Inflammatory macrophage treated with lipopolysaccharide for 1 hour (primary cell): ENCODE data around the gene SMIM8.

Experiments used
- DNase-seq, 2 donors: peaks; one replicate each; pipeline ENCODE4 v3.0.0-alpha.2; 2020 to 2022

Gene SMIM8

DNA sequence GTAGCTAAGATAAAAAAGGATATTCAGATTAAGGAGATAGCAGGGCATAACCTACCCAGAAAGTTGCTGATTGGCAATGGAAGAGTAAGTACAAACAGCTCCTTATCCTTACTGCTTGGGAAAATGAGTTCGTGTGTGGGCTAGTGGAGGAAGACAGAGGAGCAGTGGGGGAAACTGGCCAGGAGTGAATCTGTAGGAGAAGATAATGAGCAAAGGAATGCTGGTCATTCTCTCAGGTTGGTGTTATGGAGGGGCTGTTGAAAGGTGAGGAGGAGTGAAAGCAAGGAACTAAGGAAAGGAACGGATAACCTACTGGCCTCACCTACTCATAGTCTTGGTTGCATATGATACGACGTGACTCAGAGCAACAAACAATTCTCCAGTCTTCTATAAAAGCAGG lies 14.0 kb downstream of the SMIM8 start:
- DNase-seq: no peak

DNA sequence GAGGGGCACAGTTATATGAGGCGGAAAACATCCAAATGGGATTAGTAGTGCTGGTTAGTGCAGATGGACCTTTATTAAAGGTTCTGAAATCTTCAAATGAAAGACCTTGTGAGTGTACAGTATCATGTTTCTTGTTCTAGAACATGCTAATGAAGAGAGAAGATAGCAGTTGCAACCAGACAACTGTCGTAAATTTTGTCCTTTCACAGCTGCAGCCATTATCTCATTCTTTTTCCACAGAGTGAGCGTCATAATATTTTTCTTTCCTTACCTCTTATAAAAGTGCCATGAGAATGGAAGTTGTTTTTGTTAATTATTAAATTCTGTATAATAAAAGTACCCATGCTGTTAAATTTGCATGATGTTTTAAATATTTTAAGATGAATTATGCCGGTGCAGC lies 17.8 kb downstream of the SMIM8 start:
- DNase-seq: no peak

DNA sequence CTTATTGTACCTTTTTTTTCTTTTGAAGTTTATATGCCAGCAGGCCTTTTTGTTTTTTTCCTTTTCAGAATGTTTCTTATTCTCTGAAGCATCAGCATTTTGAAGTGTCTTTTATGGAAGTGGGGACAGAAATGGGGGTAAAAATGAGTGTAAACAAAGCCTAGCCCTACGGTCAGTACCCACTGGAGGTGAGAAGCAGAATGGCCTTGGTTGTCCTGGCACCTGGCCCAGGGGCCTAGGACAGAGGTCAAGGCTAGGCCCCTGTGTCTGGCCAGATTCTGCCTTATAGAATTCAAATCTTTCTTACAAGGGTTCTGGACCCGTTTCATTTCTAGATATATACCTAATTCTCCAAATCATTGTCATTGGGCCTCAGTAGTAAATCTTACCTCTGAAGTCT lies 18.8 kb downstream of the SMIM8 start:
- DNase-seq: no peak

DNA sequence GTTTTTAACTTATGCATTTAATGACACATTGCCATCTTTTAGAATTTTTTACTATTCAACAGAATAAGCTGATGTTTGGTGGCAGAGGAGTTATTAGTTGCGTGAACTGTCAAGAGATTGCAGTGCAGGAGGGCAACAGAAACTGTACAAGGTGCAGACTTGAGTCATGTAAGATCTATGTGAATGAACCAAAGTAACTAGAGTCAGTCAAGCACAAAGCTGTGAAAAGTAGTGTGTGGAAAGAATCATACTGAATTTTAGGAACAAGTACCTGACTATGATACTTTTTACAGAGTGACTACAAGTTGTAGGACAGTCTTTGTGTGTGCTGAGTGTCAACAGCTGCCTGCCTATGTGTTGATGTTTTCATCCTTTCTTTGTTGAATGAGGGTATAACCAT lies 19.5 kb downstream of the SMIM8 start:
- DNase-seq: no peak

DNA sequence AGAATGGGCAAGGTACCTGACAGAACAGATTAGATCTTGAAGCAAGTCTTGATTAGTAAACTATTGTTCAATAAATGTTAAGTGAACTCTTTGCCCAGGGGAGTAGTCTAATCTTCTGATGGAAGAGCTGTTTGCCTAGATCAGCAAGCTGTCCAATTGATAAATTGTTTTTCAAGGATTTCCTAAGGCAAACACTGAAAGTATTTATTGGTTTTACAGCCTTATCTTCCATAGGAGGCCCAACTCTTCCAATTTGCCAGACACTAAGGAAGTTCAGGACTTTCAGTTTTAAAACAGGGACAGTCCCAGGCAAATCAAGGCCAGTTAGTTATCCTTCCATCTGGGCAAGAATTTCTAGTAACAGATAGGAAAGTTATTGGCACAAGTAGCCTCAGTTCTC lies 20.4 kb downstream of the SMIM8 start:
- no peak for DNase-seq

DNA sequence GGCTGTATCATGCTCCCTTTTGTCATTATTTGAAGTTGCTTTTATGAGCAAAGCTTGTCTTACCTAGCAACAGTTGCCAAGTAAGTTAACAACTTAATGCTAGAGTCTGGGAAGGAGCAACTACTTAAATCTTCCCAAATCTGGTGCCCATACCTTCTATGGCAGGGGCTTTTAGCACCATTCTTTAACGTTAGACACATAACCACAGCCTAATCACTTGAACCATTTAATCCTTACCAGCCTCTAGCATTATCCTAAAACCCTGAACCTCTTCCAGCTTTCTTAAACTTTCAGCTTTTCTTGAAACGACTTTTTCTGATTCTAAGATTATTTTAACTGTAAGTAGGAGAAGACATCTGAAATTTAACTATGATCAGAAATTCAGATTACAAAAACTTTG lies 22.3 kb downstream of the SMIM8 start, which contains the start of gene C6orf163:
C6orf163 (plus strand) TSS at position 83 of the 400 bp plus-strand sequence; CDS start at position 370, 287 bp downstream.
- DNase-seq: no peak

DNA sequence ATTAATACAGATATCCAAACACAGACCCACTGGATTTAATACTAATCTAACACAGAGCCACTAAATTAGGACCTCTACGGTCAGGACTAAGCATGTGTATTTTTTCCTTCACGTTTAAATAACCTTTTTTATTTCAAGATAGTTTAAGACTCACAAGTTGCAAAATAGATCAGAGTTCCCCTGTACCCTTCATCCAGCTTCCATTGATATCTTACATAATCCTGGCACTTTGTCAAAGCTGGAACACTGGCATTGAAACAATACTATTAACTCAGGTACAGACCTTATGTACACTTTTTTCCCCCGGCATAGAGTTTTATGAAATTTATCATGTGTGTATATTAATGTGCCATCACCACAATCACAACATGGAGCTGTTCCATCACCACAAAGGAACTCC lies 24.3 kb downstream of the SMIM8 start:
- DNase-seq: no peak

DNA sequence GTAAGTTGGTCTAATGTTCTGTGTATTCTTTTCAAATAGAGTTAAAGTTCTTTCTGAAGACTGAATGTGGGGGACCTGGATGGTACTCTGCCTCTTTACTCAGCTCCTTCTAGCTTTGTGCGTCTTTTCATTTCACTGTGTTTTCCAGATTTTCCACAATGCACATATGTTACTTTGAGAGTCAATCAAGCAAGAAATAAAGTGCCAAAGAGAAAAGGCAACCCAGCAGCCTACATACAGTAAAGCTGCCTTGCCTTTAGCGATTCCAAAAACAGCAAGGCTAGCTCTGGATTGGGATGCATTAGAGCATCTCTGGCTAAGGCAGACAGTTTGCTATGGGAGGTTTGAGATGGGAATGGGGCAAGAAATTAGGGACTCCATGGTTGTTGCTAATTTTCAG lies 27.5 kb downstream of the SMIM8 start:
- no peak for DNase-seq

DNA sequence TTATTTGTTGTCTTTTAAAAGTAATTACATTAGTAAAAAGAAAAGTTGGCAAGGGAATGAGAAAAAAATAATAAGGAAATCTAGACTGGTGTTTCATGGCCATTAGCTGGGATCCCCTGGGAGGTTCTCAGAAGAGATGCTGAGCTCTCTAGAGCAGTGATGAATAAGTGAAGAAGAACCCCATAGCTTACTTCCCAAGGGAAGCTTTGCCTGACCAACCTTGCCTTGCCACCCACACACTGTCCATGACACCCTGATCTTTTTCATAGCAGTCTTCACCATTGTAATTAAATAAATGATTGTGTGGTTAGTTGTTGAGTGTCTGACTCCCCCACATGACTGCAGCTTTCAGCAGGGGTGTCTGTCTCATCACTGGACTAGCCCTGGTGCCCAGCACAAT lies 28.1 kb downstream of the SMIM8 start:
- no peak for DNase-seq

DNA sequence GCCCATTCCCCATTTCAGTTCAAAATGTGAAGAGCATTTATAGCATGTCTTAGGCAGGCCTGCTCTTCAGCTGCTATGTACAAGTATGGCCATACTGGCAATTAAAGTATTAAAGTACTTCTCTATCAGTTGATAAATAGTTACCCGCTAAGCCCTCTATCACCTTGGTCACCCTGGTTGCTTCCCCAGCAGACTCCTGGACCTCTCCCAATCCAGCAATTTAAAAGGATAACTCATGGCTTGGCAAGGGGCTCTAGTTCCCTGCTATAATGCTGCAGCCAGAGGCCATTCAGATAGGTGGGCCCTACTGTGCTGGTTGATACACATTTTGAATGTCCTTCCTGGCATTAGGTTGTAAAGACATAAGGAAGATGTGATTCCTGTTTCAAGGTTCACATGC lies 29.2 kb downstream of the SMIM8 start:
- no peak for DNase-seq

DNA sequence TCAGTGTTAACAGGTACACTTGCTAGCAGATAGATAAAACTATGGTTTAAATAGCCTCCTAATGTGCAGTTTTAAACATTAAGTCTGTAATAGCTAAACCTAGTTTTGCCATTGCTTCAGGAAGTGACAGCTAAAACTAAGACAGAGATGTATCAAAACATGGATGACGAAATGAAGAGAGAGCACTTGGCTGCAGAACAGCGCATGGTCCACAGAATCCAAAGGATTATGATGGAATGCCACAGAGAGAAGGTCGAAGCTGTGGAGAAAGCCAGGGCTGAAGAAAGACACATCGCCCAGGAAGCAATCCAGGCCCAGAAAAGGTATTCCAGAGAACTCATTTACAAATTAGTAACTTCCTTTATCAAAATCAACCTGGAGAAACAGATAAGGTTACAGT lies 33.8 kb downstream of the SMIM8 start:
- no peak for DNase-seq

DNA sequence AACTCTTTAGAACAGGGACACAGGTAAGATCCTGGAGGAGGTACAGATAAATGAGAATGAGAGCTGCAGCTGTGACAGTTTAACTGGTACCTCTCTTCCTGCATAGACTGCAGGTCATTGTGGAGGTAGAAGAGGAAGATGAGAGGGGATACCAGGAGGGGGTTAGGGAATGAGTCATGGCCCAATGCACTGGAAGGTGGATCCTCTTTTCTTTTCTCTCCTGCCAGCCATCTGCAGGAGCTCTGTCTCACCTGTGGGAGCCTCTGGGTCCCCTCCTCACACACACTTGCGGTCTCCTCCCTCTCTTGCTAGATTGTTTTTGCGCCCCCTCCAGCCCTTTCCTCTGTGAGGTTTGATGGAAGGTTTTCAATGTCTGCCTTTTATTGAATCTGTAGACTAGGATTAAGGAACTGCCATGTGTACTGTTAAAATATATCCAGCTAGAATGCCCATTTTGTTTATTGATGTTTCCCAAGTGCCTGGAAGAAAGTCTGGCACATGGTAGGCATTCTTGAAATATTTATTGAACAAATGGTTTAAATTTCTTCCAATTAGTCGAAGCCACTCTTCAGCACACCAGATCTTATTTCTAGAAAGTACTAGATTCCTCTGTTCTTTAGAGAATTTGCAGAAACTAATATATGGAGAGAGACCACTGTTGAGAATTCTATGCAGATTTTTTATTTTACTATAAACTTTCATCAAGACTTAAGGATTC lies 35.2 kb downstream of the SMIM8 start:
- no peak for DNase-seq

DNA sequence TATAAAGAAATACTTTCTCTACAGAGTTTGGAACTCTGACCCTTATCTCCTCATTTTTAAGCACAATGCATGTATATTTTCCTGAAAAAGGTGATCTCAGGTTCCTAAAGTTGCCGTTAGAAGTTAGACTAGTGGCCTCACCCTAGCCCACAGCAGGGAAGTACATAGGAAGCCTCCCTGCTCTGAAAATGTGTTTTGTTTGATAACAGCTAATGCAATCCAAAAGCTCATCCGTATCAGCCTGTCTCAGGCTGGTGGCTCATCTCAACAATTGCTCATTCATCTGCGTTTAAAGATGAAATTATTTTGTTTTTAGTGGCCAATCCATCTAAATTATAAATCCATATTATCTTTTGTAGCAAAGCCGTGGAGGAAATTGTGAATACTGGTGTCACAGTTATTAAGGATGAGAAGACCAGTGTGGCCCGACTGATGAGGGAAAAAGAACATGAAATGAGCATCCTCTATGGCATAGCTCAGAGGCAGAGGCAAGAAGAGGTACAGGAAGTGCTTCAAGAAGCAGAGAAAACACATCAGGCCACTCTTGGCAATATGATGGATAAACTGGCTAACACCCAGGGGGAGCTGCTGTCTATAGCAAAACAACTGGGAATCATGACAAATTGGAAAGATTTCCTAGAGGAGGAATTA lies 42.3 kb downstream of the SMIM8 start:
- no peak for DNase-seq

DNA sequence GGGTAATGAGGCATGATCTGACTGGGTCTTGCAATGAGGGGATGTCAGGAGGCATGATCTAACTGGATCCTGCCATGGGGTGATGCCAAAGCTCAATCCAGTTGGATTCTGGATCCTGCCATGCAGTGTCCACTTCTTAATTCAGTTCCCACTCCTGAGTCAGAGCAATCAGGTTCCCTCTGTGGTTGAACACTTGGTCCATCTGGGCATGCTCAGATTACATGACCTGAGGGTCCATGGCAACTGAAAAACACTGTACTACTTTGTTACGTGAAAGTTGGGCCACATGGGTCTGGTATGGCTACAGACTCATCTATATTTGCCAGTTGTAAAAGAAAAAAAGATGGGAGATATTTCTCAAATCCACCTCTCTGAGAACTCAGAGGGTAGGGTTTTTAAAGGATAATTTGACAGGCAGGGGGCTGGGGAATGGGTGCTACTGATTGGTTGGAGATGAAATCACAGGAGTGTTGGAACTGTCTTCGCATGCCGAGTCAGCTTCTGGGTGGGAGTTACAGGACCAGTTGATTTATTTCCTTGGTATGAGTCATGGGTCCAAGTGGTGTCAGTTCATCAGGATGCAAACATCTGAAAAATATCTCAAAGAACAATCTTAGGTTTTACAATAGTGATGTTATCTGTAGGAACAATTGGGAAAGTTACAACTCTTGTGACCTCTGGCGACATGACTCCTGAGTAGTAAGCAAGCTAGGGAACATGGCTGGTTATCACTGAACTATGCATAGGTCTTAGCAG lies 43.9 kb downstream of the SMIM8 start:
- no peak for DNase-seq

DNA sequence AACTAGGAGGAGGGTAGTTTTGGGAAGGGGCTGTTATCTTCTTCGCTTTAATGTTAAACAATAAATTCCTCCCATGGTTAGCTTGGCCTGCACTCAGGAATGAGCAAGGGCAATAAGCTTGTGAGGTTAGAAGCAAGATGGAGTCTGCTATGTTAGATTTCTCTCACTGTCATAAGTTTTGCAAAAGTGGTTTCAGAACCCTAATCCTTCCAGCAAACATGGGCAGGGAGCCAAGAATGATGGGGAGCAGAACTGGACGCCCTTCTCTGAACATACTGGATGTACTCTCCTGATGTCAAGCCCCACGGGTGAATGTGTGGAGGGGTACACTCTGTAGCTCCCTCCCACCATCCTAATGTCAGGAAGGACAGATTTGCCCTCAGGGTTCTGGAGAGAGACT lies 44.5 kb downstream of the SMIM8 start:
- no peak for DNase-seq

DNA sequence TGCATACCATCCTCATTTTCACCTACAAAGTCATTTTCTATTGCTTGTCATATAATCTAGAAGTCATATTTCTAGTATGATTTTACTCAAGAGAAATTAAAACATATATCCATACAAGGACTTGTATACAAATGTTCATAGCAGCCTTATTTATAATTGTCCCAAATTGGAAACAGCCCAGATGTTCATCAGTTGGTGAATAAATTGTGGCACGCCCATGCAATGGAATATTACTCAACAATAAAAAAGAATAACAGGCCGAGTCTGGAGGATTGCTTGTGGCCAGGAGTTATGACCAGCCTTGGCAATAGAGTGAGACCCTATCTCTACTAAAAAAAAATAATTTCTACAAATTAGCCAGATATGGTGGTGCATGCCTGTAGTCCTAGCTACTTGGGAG lies 51.0 kb downstream of the SMIM8 start:
- no peak for DNase-seq

DNA sequence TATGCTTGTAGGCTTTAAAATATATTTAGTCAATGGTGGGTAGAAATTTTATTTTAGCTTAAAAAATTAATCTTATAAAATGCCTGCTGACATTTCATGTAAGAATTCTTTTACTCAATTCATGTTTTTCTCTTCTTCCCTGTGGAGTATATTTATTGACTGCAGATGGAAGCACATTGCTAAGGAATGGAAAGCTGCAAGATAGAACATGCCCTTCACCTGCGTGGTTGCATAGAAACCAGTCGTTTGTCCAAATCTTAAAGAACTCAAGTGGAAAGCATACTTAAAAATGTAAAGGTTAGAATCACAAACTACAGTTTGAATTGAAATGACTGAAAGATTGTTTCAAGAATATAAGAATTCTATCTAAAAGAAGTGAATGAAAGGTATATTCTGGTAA lies 52.9 kb downstream of the SMIM8 start:
- no peak for DNase-seq

DNA sequence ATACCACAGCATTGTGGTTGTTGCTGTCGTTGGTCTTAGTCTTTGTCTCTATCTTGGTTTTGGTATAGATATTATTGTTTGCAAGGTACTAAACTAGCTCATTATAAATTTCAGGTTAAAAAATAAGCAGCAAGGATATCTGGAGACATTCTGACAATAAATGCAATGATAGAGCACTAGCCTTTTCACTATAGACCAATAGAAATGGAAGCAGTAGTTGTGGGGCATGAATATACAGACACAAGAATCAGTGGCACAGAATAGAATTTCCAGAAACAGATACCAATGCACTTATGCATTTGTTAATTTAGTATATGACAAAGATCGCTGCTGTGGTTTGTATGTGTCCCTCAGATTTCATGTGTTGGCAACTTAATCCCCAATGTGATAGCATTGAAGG lies 54.3 kb downstream of the SMIM8 start:
- no peak for DNase-seq

DNA sequence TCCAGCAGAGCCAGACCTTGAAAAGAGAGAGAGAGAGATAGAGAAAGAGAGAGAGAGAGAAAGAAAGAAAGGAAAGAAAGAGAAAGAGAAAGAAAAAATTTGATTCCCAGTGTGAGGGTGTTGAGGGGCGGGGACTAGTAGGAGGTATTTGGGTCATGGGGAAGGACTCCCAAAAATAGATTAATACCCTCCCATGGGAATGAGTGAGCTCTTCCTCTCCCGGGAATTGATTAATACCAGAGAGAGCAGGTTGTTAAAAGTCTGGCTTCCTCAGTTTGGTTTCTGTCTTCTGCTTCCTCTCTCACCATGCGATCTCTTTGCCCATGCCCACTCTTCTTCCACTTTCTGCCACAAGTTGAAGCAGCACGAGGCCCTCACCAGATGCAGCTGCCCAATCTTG lies 56.6 kb downstream of the SMIM8 start:
- peak; percentile 10 to 65 for DNase-seq

DNA sequence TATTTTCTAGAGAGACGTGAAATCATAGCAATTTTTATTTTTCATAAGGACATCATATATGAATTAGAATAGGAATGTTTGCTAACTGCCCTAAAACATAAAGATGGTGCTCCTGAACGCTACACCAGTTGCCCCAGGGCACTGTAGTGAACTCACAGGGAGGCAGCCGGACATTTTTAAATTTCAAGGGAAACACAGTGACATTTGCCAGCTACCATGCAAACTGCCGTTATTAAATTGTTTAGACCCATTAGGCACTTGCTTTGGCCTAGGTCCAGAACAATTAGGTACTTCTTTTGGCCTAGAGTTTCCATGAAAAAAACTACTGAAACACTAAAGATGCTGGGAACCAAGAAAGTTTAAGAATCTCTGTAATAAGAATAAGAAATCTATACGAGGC lies 60.5 kb downstream of the SMIM8 start:
- no peak for DNase-seq

DNA sequence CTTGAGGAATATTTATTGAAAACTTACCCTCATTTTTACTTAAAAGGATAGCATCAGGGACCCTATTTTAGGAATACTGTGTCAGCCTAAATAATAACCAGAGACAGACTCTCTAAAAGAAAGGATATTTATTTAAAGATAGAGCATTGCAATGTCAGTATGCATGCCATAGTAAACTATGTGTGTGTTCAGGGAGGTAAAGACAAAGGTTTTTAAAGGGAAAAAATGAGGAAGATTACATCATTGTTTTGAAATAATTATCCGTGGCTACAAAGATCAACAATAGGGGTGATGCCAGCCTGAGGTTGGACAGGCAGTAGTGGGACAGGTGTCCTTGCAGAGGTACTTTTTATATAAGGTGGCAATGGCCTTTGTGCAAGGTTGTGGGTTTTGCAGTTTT lies 61.6 kb downstream of the SMIM8 start:
- DNase-seq: no peak

DNA sequence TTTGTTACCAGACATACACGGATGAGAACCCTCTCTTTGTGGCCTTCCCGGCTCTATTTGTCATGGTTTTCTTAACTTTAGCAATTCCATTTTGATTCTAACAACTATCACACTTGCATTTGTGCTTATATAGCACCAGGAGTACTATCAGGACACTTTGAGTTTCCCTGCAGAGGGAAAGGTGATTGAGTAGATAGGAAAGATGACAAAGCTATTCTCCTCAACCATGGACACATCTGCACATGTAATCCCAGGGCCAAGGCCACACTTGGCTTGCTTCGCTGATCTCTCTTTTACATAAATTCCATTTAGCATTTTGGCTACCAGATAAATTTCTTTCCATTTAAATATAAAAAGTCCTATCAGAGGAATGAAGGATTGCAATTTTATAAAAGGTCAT lies 62.1 kb downstream of the SMIM8 start:
- DNase-seq: no peak

DNA sequence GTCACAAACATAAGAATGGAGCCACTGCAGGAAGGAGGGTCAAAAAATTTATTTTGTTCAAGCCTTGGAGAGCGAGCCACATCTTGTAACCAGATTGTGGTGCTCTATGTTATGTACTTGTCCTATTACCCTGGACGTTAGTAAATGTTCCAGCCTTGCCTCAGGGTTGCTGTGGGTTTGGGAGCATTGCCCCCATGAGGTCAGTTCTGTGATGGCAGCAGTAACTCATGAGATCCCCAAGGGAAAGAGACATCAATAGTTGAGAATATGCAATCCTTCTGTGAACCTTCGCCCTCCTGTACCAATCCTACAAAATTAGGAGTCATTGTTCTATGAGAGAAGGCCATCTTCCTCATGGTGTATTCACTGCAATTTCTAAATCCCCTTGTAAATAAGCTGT lies 68.9 kb downstream of the SMIM8 start:
- no peak for DNase-seq
